HG03439 (cell line): ENCODE results near the gene NXPH4.
A peak's percentile ranks its signal among the peaks of the same experiment; 100 is the strongest.

Source experiments
- ATAC-seq: cut with Tn5 transposase; IDR thresholded peaks from one replicate; pipeline ENCODE4 v1.9.1; 2021; ENCODE audit warnings: mild to moderate bottlenecking, moderate library complexity; ENCODE audit not compliant: unreplicated experiment

The NXPH4 gene

GRCh38 chr12:57202321-57202720 is 14.3 kb upstream of the NXPH4 start:
- ATAC-seq, result no peak

- ATAC-seq, result no peak
These were observed 13.4 kb upstream of the NXPH4 start for GRCh38 chr12:57203201-57203600.

GRCh38 chr12:57203791-57204190 is 12.8 kb upstream of the NXPH4 start:
- no peak for ATAC-seq

GRCh38 chr12:57204454-57204853 is 12.1 kb upstream of the NXPH4 start:
- no peak for ATAC-seq

- ATAC-seq, result no peak
These were observed 11.4 kb upstream of the NXPH4 start for GRCh38 chr12:57205186-57205585.

- no peak for ATAC-seq
These were observed 10.7 kb upstream of the NXPH4 start for GRCh38 chr12:57205931-57206330.

- ATAC-seq, result no peak
These were observed 8.6 kb upstream of the NXPH4 start for GRCh38 chr12:57207731-57208630.

GRCh38 chr12:57208631-57209282 is 7.8 kb upstream of the NXPH4 start:
- no peak for ATAC-seq

- ATAC-seq, result no peak
These were observed 6.7 kb upstream of the NXPH4 start for GRCh38 chr12:57209916-57210315.

- ATAC-seq, result no peak
These were observed 6.1 kb upstream of the NXPH4 start for GRCh38 chr12:57210461-57210860.

GRCh38 chr12:57210926-57211692 is 5.5 kb upstream of the NXPH4 start:
- ATAC-seq, result no peak

GRCh38 chr12:57211791-57212700 is 4.5 kb upstream of the NXPH4 start:
- no peak for ATAC-seq

GRCh38 chr12:57212701-57213057 is 3.9 kb upstream of the NXPH4 start:
- no peak for ATAC-seq

- ATAC-seq, result peak; percentile 50
These were observed 3.4 kb upstream of the NXPH4 start for GRCh38 chr12:57213058-57213715.

- no peak for ATAC-seq
These were observed 2.7 kb upstream of the NXPH4 start for GRCh38 chr12:57213763-57214397.

GRCh38 chr12:57214398-57214781 is 2.2 kb upstream of the NXPH4 start:
- no peak for ATAC-seq

- ATAC-seq, result no peak
These were observed 1.5 kb upstream of the NXPH4 start for GRCh38 chr12:57215065-57215464.

- ATAC-seq, result peak; percentile 38
These were observed 953 bp upstream of the NXPH4 start for GRCh38 chr12:57215668-57216013.
